GM10248 (cell line): ENCODE results near the gene RSRP1.

Experiments
- CTCF ChIA-PET: fragments of 300-600 bp; sonication (Branson Sonifier 250); formaldehyde crosslinking; extraction: SDS; loops from one replicate; lab custom pipeline; 2021; ENCODE audit warnings: antibody characterized with exemption; lab: Yijun Ruan, JAX
- POLR2A ChIA-PET: fragments of 350-650 bp; sonication (Branson Sonifier 250); formaldehyde crosslinking; extraction: SDS; loops from one replicate; lab custom pipeline; 2020; ENCODE audit warnings: antibody characterized with exemption; lab: Yijun Ruan, JAX
- DNase-seq: peaks from one replicate; pipeline ENCODE4 v3.0.0; 2012; ENCODE audit errors: extremely low spot score
- CTCF ChIP-seq: IDR thresholded peaks from 2 replicates; pipeline ENCODE4 v1.5.1; 2012; ENCODE audit warnings: mild to moderate bottlenecking, low read depth; ENCODE audit errors: extremely low read depth, missing control alignments, control extremely low read depth

Gene RSRP1

GRCh38 chr1:25223471-25223870 is 23.8 kb downstream of the RSRP1 start:
- TF ChIP-seq CTCF: no peak
- POLR2A ChIA-PET: no interaction called here
- CTCF ChIA-PET: interaction anchor here (1.7 kb wide), 1 partner anchor 9 kb away, joined by 7 read pairs; the partner anchor contains the start of gene SYF2

GRCh38 chr1:25222606-25223005 is 24.6 kb downstream of the RSRP1 start:
- POLR2A ChIA-PET: no interaction called here
- CTCF ChIA-PET: interaction anchor here (1.7 kb wide), 1 partner anchor 10 kb away, joined by 7 read pairs; the partner anchor contains the start of gene SYF2
- no peak for DNase-seq

More at GRCh38 chr1:25223471-25223870, 23.8 kb downstream of the RSRP1 start:
- DNase-seq: no peak

GRCh38 chr1:25220666-25221065 is 26.6 kb downstream of the RSRP1 start:
- no peak for DNase-seq
- no peak for TF ChIP-seq CTCF
- POLR2A ChIA-PET: no interaction called here
- CTCF ChIA-PET: no interaction called here

More at GRCh38 chr1:25222606-25223005, 24.6 kb downstream of the RSRP1 start:
- no peak for TF ChIP-seq CTCF

GRCh38 chr1:25219661-25220251 is 27.5 kb downstream of the RSRP1 start:
- no peak for TF ChIP-seq CTCF
- no peak for DNase-seq
- POLR2A ChIA-PET: no interaction called here
- CTCF ChIA-PET: interaction anchor here (1.7 kb wide), 1 partner anchor 15 kb away, joined by 4 read pairs; no protein-coding TSS in a partner anchor

- ChIA-PET CTCF (no interaction called here), POLR2A (no interaction called here)
- TF ChIP-seq CTCF: no peak
- no peak for DNase-seq
These were observed 29.5 kb downstream of the RSRP1 start for GRCh38 chr1:25217598-25218232.

GRCh38 chr1:25217015-25217414 is 30.2 kb downstream of the RSRP1 start:
- TF ChIP-seq CTCF: no peak
- CTCF ChIA-PET: no interaction called here
- DNase-seq: no peak
- POLR2A ChIA-PET: no interaction called here
